WTC11 (cell line): ENCODE data around the gene SCGB1D4. TPM values are rescaled to one million over a fixed set of nuclear protein-coding genes. Genes with fewer than 3 reads are reported as not detected.

Experiments
- ATAC-seq: fragments of 200-7000 bp; cut with Tn5 transposase; 2 replicates; pipeline ENCODE4 v1.10.0; 2021; ENCODE audit warnings: mild to moderate bottlenecking, moderate library complexity
- CTCF ChIA-PET: fragments of 300-600 bp; sonication (Branson Sonifier 250); formaldehyde crosslinking; loops from one replicate; lab custom pipeline; 2021; ENCODE audit warnings: antibody characterized with exemption; lab: Charles Lee
- POLR2A ChIA-PET: fragments of 350-600 bp; sonication (Branson Sonifier 250); formaldehyde crosslinking; loops from one replicate; lab custom pipeline; 2021; ENCODE audit warnings: antibody characterized with exemption; lab: Charles Lee
- DNase-seq: peaks from one replicate; pipeline ENCODE4 v3.0.0; 2021; ENCODE audit warnings: low spot score
- H3K27ac Mint-ChIP-seq: 2 replicates; pipeline ENCODE4 v1.8.0; 2021; ENCODE audit warnings: mixed read lengths
- H3K27me3 Mint-ChIP-seq: 2 replicates; pipeline ENCODE4 v1.8.0; 2021; ENCODE audit warnings: low read depth, mild to moderate bottlenecking, moderate library complexity, mixed read lengths
- H3K36me3 Mint-ChIP-seq: 2 replicates; pipeline ENCODE4 v1.8.0; 2021; ENCODE audit warnings: mixed read lengths
- H3K4me1 Mint-ChIP-seq: 2 replicates; pipeline ENCODE4 v1.8.0; 2022; ENCODE audit warnings: mixed read lengths
- H3K4me3 Mint-ChIP-seq: 2 replicates; pipeline ENCODE4 v1.8.0; 2021; ENCODE audit warnings: mild to moderate bottlenecking, moderate library complexity, mixed read lengths
- H3K9me3 Mint-ChIP-seq: 2 replicates; pipeline ENCODE4 v1.8.0; 2021; ENCODE audit warnings: mixed read lengths
- ATF1 ChIP-seq: sonication (generic); formaldehyde crosslinking; IDR thresholded peaks from 2 replicates; pipeline ENCODE4 v1.8.1; 2023; ENCODE audit warnings: mild to moderate bottlenecking, moderate library complexity, missing genetic modification reagents
- CBFB ChIP-seq: sonication (generic); formaldehyde crosslinking; IDR thresholded peaks from 2 replicates; pipeline ENCODE4 v1.8.1; 2022; ENCODE audit warnings: mild to moderate bottlenecking, low read depth, missing genetic modification reagents
- CREB1 ChIP-seq: sonication (generic); formaldehyde crosslinking; IDR thresholded peaks from 2 replicates; pipeline ENCODE4 v1.8.0; 2023; ENCODE audit warnings: mild to moderate bottlenecking, missing genetic modification reagents
- GRHL2 ChIP-seq: fragments of 250-450 bp; sonication (Bioruptor Pico); IDR thresholded peaks from 2 replicates; pipeline ENCODE4 v1.8.0; 2022; ENCODE audit warnings: mild to moderate bottlenecking, moderate library complexity; ENCODE audit not compliant: insufficient replicate concordance, severe bottlenecking
- GTF2I ChIP-seq: fragments of 250-450 bp; sonication (Bioruptor Pico); conservative IDR thresholded peaks from 2 replicates; pipeline ENCODE4 v1.4.0; 2021; ENCODE audit warnings: mild to moderate bottlenecking
- MYBL2 ChIP-seq: sonication (generic); formaldehyde crosslinking; IDR thresholded peaks from 2 replicates; pipeline ENCODE4 v1.8.1; 2023; ENCODE audit warnings: mild to moderate bottlenecking, moderate library complexity, missing genetic modification reagents
- NFYB ChIP-seq: sonication (generic); formaldehyde crosslinking; conservative IDR thresholded peaks from 2 replicates; pipeline ENCODE4 v1.8.0; 2022; ENCODE audit warnings: low read depth, missing genetic modification reagents
- NR3C1 ChIP-seq: sonication (generic); formaldehyde crosslinking; conservative IDR thresholded peaks from 2 replicates; pipeline ENCODE4 v1.8.1; 2023; ENCODE audit warnings: low read depth, mild to moderate bottlenecking, missing genetic modification reagents
- TP53 ChIP-seq: sonication (generic); formaldehyde crosslinking; IDR thresholded peaks from 2 replicates; pipeline ENCODE4 v1.8.1; 2023; ENCODE audit warnings: mild to moderate bottlenecking, missing genetic modification reagents
- ZNF232 ChIP-seq: sonication (generic); formaldehyde crosslinking; IDR thresholded peaks from 2 replicates; pipeline ENCODE4 v1.8.0; 2022; ENCODE audit warnings: mild to moderate bottlenecking, missing genetic modification reagents
- ZNF396 ChIP-seq: fragments of 250-450 bp; sonication (Bioruptor Pico); IDR thresholded peaks from 2 replicates; pipeline ENCODE4 v1.8.0; 2021; ENCODE audit warnings: mild to moderate bottlenecking, moderate library complexity, borderline replicate concordance
- ZNF416 ChIP-seq: fragments of 250-450 bp; sonication (Bioruptor Pico); IDR thresholded peaks from 2 replicates; pipeline ENCODE4 v1.9.0; 2021; ENCODE audit warnings: mild to moderate bottlenecking, inconsistent platforms
- ZNF423 ChIP-seq: fragments of 250-450 bp; sonication (Bioruptor Pico); IDR thresholded peaks from 2 replicates; pipeline ENCODE4 v2.1.2; 2022; ENCODE audit warnings: mild to moderate bottlenecking, moderate library complexity
- ZNF671 ChIP-seq: fragments of 250-450 bp; sonication (Bioruptor Pico); IDR thresholded peaks from 2 replicates; pipeline ENCODE4 v1.8.0; 2021; ENCODE audit warnings: mild to moderate bottlenecking
- total RNA-seq: library from RNA; stranded (reverse); gene quantifications from 3 replicates; pipeline ENCODE4 v1.2.3, GENCODE V29; 2021
- TF ChIP-seq, protein P1 (sequence below): sonication (generic); formaldehyde crosslinking; IDR thresholded peaks from 2 replicates; pipeline ENCODE4 v1.8.1; 2022; ENCODE audit warnings: low read depth, missing genetic modification reagents, borderline replicate concordance
- TF ChIP-seq, protein P2 (sequence below): sonication (generic); formaldehyde crosslinking; conservative IDR thresholded peaks from 2 replicates; pipeline ENCODE4 v1.8.1; 2022; ENCODE audit warnings: mild to moderate bottlenecking, missing genetic modification reagents
- TF ChIP-seq, protein P3 (sequence below): fragments of 250-450 bp; sonication (Bioruptor Pico); conservative IDR thresholded peaks from 2 replicates; pipeline ENCODE4 v1.9.0; 2021; ENCODE audit warnings: mild to moderate bottlenecking
- TF ChIP-seq, protein P4 (sequence below): sonication (generic); formaldehyde crosslinking; conservative IDR thresholded peaks from 2 replicates; pipeline ENCODE4 v1.8.1; 2023; ENCODE audit warnings: mild to moderate bottlenecking, low read depth, missing genetic modification reagents, moderate library complexity
- TF ChIP-seq, protein P5 (sequence below): fragments of 250-450 bp; sonication (Bioruptor Pico); IDR thresholded peaks from 2 replicates; pipeline ENCODE4 v2.1.2; 2022; ENCODE audit warnings: mild to moderate bottlenecking, moderate library complexity
- TF ChIP-seq, protein P6 (sequence below): sonication (generic); formaldehyde crosslinking; IDR thresholded peaks from 2 replicates; pipeline ENCODE4 v1.8.1; 2022; ENCODE audit warnings: low read depth, mild to moderate bottlenecking, moderate library complexity, missing genetic modification reagents, borderline replicate concordance

Gene SCGB1D4
- total RNA-seq, 1 experiment from 2014 or later = not detected

DNA sequence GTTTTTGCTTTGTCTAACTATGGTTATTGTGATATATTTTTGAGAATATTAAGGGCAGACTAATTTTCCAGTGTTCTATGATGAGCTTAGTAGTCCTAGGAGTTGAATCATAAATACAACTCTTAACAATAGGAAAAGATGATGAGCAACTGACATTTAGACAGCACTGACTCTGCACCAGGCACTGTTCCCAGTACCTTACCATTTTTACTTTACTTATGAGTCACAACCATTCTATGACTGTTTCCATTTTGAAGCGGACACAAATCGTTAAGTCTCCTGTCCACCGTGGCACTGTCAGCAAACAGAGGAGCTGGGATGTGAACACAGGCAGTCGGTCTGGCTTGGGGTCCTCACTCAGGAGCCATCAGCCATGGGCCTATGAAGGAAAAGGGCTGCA lies 32.3 kb downstream of the SCGB1D4 start:
- H3K4me1 Mint-ChIP-seq = peaks cover 10% of the 10 kb centered on the region; the same call in 1 of the 2 replicates
- no peak overlapping the region for H3K4me3 Mint-ChIP-seq
- H3K36me3 Mint-ChIP-seq = no peaks in the 10 kb centered on the region
- H3K27ac Mint-ChIP-seq = no peak overlapping the region
- peaks cover 3% of the 10 kb centered on the region; the same call in 1 of the 2 replicates for H3K9me3 Mint-ChIP-seq
- TF ChIP-seq CBFB (CRISPR knock-in tag) = no peak
- TF ChIP-seq GTF2I (CRISPR knock-in tag) = no peak
- TF ChIP-seq, protein P1, sequence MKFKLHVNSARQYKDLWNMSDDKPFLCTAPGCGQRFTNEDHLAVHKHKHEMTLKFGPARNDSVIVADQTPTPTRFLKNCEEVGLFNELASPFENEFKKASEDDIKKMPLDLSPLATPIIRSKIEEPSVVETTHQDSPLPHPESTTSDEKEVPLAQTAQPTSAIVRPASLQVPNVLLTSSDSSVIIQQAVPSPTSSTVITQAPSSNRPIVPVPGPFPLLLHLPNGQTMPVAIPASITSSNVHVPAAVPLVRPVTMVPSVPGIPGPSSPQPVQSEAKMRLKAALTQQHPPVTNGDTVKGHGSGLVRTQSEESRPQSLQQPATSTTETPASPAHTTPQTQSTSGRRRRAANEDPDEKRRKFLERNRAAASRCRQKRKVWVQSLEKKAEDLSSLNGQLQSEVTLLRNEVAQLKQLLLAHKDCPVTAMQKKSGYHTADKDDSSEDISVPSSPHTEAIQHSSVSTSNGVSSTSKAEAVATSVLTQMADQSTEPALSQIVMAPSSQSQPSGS (CRISPR knock-in tag) = no peak
- no peak for TF ChIP-seq ATF1 (CRISPR knock-in tag)
- H3K27me3 Mint-ChIP-seq = no peaks in the 10 kb centered on the region
- no peak for ATAC-seq
- ChIA-PET POLR2A (no interaction called here), CTCF (interaction anchor here (0.6 kb wide), 1 partner anchor 40 kb away, joined by 4 read pairs; no protein-coding TSS in a partner anchor)
- DNase-seq = no peak

DNA sequence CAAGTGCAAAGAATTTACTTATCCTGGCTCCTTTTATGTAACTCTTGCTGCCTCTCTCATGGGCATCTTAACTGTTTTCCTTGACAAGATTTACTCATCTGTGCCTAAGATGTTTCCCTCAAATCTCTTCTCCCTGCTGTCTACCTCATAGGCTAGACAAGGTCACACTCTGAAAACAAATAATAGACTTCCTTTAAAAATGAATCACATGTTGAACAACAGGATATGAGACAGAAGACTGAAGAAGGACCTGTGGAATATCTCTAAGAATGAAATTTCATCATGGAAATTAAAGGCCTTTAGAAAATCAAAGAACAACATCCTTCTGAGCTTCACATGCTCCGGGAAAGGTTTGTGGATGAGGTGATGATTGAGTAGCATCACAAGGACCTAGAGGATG lies 34.9 kb downstream of the SCGB1D4 start:
- ChIA-PET CTCF (interaction anchor here (0.8 kb wide), 1 partner anchor 47 kb away, joined by 4 read pairs; no protein-coding TSS in a partner anchor), POLR2A (interaction anchor here (0.6 kb wide), 1 partner anchor 79 kb away, joined by 3 read pairs; no protein-coding TSS in a partner anchor)
- ATAC-seq (no peak), DNase-seq (no peak)
- peaks cover 3% of the 10 kb centered on the region; the same call in 1 of the 2 replicates for H3K9me3 Mint-ChIP-seq
- no peaks in the 10 kb centered on the region for H3K27me3 Mint-ChIP-seq
- no peak overlapping the region for H3K27ac Mint-ChIP-seq
- H3K4me3 Mint-ChIP-seq = no peak overlapping the region
- TF ChIP-seq, protein P2, sequence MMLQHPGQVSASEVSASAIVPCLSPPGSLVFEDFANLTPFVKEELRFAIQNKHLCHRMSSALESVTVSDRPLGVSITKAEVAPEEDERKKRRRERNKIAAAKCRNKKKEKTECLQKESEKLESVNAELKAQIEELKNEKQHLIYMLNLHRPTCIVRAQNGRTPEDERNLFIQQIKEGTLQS (CRISPR knock-in tag) = no peak
- TF ChIP-seq, protein P3, sequence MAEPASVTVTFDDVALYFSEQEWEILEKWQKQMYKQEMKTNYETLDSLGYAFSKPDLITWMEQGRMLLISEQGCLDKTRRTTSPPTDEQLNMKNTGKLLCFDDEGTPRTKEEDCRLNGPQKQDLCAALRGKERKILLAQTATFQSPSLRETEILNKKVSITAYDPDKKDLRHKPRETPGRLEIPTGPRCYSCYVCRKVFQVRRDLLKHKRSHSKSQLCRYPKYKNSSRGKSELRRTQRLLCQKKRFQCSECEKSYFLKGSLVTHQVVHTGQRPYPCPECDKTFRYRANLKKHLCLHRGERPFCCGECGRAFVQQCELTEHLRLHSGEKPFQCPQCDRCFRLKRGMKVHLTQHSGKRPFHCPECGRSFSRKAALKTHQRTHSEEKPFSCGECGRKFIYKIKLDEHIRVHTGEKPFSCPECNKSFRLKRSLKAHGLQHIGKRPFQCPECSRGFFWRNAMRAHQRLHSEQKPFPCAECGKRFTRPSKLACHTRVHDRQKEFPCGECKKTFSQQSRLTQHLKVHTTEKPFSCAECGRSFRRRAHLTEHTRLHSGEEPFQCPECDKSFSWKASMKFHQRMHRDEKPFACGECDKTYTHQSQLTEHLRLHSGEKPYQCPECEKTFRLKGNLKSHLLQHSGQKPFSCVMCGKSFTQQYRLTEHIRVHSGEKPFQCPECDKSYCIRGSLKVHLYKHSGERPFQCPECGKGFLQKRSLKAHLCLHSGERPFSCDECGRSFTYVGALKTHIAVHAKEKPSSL (CRISPR knock-in tag) = no peak
- TF ChIP-seq, protein P4, sequence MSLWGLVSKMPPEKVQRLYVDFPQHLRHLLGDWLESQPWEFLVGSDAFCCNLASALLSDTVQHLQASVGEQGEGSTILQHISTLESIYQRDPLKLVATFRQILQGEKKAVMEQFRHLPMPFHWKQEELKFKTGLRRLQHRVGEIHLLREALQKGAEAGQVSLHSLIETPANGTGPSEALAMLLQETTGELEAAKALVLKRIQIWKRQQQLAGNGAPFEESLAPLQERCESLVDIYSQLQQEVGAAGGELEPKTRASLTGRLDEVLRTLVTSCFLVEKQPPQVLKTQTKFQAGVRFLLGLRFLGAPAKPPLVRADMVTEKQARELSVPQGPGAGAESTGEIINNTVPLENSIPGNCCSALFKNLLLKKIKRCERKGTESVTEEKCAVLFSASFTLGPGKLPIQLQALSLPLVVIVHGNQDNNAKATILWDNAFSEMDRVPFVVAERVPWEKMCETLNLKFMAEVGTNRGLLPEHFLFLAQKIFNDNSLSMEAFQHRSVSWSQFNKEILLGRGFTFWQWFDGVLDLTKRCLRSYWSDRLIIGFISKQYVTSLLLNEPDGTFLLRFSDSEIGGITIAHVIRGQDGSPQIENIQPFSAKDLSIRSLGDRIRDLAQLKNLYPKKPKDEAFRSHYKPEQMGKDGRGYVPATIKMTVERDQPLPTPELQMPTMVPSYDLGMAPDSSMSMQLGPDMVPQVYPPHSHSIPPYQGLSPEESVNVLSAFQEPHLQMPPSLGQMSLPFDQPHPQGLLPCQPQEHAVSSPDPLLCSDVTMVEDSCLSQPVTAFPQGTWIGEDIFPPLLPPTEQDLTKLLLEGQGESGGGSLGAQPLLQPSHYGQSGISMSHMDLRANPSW (CRISPR knock-in tag) = no peak
- no peak for TF ChIP-seq NR3C1 (CRISPR knock-in tag)
- no peak for TF ChIP-seq CBFB (CRISPR knock-in tag)
- no peak for TF ChIP-seq ZNF423
- TF ChIP-seq ZNF232 (CRISPR knock-in tag) = no peak
- TF ChIP-seq, protein P1 (CRISPR knock-in tag) = no peak
- TF ChIP-seq GRHL2 (CRISPR knock-in tag) = no peak
- TF ChIP-seq TP53 (CRISPR knock-in tag) = no peak
- no peak for TF ChIP-seq ATF1 (CRISPR knock-in tag)
- TF ChIP-seq ZNF396 (CRISPR knock-in tag) = no peak
- TF ChIP-seq, protein P5, sequence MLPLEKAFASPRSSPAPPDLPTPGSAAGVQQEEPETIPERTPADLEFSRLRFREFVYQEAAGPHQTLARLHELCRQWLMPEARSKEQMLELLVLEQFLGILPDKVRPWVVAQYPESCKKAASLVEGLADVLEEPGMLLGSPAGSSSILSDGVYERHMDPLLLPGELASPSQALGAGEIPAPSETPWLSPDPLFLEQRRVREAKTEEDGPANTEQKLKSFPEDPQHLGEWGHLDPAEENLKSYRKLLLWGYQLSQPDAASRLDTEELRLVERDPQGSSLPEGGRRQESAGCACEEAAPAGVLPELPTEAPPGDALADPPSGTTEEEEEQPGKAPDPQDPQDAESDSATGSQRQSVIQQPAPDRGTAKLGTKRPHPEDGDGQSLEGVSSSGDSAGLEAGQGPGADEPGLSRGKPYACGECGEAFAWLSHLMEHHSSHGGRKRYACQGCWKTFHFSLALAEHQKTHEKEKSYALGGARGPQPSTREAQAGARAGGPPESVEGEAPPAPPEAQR (CRISPR knock-in tag) = no peak
- no peak for TF ChIP-seq NFYB (CRISPR knock-in tag)
- TF ChIP-seq, protein P6, sequence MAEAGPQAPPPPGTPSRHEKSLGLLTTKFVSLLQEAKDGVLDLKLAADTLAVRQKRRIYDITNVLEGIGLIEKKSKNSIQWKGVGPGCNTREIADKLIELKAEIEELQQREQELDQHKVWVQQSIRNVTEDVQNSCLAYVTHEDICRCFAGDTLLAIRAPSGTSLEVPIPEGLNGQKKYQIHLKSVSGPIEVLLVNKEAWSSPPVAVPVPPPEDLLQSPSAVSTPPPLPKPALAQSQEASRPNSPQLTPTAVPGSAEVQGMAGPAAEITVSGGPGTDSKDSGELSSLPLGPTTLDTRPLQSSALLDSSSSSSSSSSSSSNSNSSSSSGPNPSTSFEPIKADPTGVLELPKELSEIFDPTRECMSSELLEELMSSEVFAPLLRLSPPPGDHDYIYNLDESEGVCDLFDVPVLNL (CRISPR knock-in tag) = no peak
- TF ChIP-seq ZNF416 (CRISPR knock-in tag) = no peak
- TF ChIP-seq CREB1 (CRISPR knock-in tag) = no peak
- TF ChIP-seq ZNF671 (CRISPR knock-in tag) = no peak
- TF ChIP-seq MYBL2 (CRISPR knock-in tag) = no peak
- no peak for TF ChIP-seq GTF2I (CRISPR knock-in tag)
- H3K4me1 Mint-ChIP-seq = peaks cover 14% of the 10 kb centered on the region; the same call in 1 of the 2 replicates
- no peaks in the 10 kb centered on the region for H3K36me3 Mint-ChIP-seq
